Loucy (cell line): ENCODE data around the gene COX7A2L.
"Not testable (repeated sequence)": the region's sequence is repeated elsewhere in the genome, so short reads cannot be mapped to it uniquely, and the experiment has no call there.

Source experiments
- H2AFZ ChIP-seq: fragments of 200-600 bp; sonication (generic); 2 replicates; pipeline ENCODE4 v1.6.0; 2016; ENCODE audit warnings: antibody characterized with exemption, mild to moderate bottlenecking, low read length, moderate library complexity
- H3F3A ChIP-seq: fragments of 200-600 bp; 2 replicates; pipeline ENCODE4 v1.6.0; 2016; ENCODE audit warnings: antibody characterized with exemption, low read depth, mild to moderate bottlenecking
- H3K27me3 ChIP-seq: fragments of 200-600 bp; sonication (generic); 2 replicates; pipeline ENCODE4 v1.6.1; 2014; ENCODE audit warnings: low read length, mild to moderate bottlenecking; ENCODE audit not compliant: insufficient read depth, poor library complexity, severe bottlenecking
- H3K36me3 ChIP-seq: fragments of 200-600 bp; sonication (generic); 2 replicates; pipeline ENCODE4 v1.6.1; 2016; ENCODE audit warnings: low read length; ENCODE audit not compliant: insufficient read depth
- H3K4me1 ChIP-seq: fragments of 200-600 bp; sonication (generic); 2 replicates; pipeline ENCODE4 v1.5.1; 2014; ENCODE audit warnings: low read length, mild to moderate bottlenecking; ENCODE audit not compliant: insufficient read depth, poor library complexity, severe bottlenecking
- H3K4me2 ChIP-seq: fragments of 200-600 bp; sonication (generic); 2 replicates; pipeline ENCODE4 v1.6.0; 2014; ENCODE audit warnings: antibody characterized with exemption, low read length, low read depth, mild to moderate bottlenecking; ENCODE audit not compliant: poor library complexity, severe bottlenecking
- H3K4me3 ChIP-seq: fragments of 200-600 bp; sonication (generic); 2 replicates; pipeline ENCODE4 v1.5.1; 2014; ENCODE audit warnings: low read length, mild to moderate bottlenecking, mixed read lengths; ENCODE audit not compliant: poor library complexity, severe bottlenecking
- H3K79me2 ChIP-seq: fragments of 200-600 bp; sonication (generic); 2 replicates; pipeline ENCODE4 v1.6.1; 2014; ENCODE audit warnings: low read length; ENCODE audit not compliant: insufficient read depth
- H3K9ac ChIP-seq: fragments of 200-600 bp; sonication (generic); 2 replicates; pipeline ENCODE4 v1.6.0; 2014; ENCODE audit warnings: mild to moderate bottlenecking, low read depth, low read length, moderate library complexity; ENCODE audit not compliant: poor library complexity, severe bottlenecking
- H3K9me2 ChIP-seq: fragments of 200-600 bp; sonication (generic); replicated peaks from 2 replicates; pipeline ENCODE4 v1.6.1; 2016; ENCODE audit warnings: low read depth, low read length, mixed read lengths
- H3K9me3 ChIP-seq: fragments of 200-600 bp; sonication (generic); 2 replicates; pipeline ENCODE4 v1.6.1; 2014; ENCODE audit warnings: mild to moderate bottlenecking, antibody characterized with exemption, low read length, low read depth; ENCODE audit not compliant: insufficient read depth
- H4K20me1 ChIP-seq: fragments of 200-600 bp; sonication (generic); 2 replicates; pipeline ENCODE4 v1.6.0; 2014; ENCODE audit warnings: antibody characterized with exemption, low read length, mild to moderate bottlenecking; ENCODE audit not compliant: insufficient read depth, poor library complexity, severe bottlenecking
- EZH2phosphoT487 ChIP-seq: fragments of 200-600 bp; IDR thresholded peaks from 2 replicates; pipeline ENCODE4 v1.6.1; 2018; ENCODE audit warnings: antibody characterized with exemption, mild to moderate bottlenecking, moderate library complexity, borderline replicate concordance
- TF ChIP-seq, protein P1 (sequence below): fragments of 200-600 bp; sonication (generic); conservative IDR thresholded peaks from 2 replicates; pipeline ENCODE4 v1.5.1; 2014; ENCODE audit warnings: mild to moderate bottlenecking, antibody characterized with exemption, low read length

Gene COX7A2L

DNA sequence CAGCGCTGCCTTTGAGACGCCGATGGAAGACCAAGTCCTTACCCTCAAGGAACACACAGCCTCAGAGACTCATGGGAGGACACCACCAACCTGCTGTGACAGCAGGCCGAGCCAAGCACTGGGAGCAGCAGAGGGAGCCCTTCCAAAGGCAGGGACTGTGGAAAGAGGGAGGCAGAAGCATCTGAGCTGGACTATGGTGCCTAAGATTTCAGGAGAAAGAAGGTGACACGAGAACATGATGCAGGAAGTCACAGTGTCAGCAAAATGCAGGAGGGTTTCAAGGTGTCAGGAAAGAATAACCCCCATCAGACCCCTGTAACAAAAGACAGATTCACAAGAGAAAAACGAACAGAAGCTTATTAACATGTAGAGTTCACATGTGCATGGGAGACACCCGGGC lies 24.2 kb upstream of the COX7A2L start:
- H3K27me3 ChIP-seq, result no peaks in the 10 kb centered on the region
- no peaks in the 10 kb centered on the region for H3K4me1 ChIP-seq
- no peaks in the 10 kb centered on the region for H3K79me2 ChIP-seq
- H3K9me3 ChIP-seq, result no peaks in the 10 kb centered on the region
- H2AFZ ChIP-seq, result 0 out of 2 replicates have a peak overlapping the region, but pooled peaks have one; percentile 29
- H3K36me3 ChIP-seq, result no peaks in the 10 kb centered on the region
- no peak overlapping the region for H3K4me2 ChIP-seq
- no peak overlapping the region for H3K4me3 ChIP-seq
- H3K9ac ChIP-seq, result no peak overlapping the region
- H3F3A ChIP-seq, result no peaks in the 10 kb centered on the region
- H3K9me2 ChIP-seq, result no peaks in the 10 kb centered on the region
- H4K20me1 ChIP-seq, result no peaks in the 10 kb centered on the region
- TF ChIP-seq, protein P1, sequence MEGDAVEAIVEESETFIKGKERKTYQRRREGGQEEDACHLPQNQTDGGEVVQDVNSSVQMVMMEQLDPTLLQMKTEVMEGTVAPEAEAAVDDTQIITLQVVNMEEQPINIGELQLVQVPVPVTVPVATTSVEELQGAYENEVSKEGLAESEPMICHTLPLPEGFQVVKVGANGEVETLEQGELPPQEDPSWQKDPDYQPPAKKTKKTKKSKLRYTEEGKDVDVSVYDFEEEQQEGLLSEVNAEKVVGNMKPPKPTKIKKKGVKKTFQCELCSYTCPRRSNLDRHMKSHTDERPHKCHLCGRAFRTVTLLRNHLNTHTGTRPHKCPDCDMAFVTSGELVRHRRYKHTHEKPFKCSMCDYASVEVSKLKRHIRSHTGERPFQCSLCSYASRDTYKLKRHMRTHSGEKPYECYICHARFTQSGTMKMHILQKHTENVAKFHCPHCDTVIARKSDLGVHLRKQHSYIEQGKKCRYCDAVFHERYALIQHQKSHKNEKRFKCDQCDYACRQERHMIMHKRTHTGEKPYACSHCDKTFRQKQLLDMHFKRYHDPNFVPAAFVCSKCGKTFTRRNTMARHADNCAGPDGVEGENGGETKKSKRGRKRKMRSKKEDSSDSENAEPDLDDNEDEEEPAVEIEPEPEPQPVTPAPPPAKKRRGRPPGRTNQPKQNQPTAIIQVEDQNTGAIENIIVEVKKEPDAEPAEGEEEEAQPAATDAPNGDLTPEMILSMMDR, result no peak
- no peak for TF ChIP-seq EZH2phosphoT487

DNA sequence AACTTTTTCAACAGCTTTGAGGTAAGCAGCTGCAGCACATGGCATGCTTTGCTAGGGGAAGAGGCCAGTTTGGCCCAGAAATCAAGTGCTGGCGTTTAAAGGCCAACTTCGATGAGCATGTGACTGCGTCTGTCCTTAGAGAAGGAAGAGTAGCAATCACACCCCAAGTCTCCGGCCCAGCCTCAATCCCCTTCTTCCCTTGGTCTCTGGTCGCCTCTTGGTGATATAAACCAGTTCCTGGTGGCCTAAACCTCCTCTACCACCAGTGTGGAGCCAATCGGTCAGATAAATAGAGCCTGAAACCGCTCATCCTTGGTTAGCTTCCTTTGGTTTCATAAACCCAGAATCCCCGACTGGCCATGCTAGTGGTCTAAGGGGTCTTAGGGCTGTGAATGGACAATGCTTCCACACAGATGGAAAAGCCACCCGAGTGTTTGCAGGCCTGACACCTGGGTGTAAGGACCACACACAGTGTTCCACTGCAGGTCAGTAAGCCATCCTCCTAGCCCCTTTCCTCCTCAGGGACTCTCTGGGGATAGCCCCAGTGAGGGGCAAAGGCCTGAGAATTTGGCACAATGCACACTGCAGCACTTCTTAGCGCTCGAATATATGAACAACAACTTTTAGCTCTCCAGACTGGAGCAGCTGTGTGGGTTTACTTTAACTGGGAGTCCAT lies 23.0 kb upstream of the COX7A2L start:
- Histone ChIP-seq H3K27me3 (no peaks in the 10 kb centered on the region), H3K9me2 (no peaks in the 10 kb centered on the region), H3K4me3 (no peak overlapping the region), H3K4me1 (no peaks in the 10 kb centered on the region), H2AFZ (no peak overlapping the region), H3F3A (no peaks in the 10 kb centered on the region), H4K20me1 (no peaks in the 10 kb centered on the region), H3K79me2 (no peaks in the 10 kb centered on the region), H3K9ac (no peak overlapping the region), H3K4me2 (no peak overlapping the region), H3K36me3 (no peaks in the 10 kb centered on the region), H3K9me3 (no peaks in the 10 kb centered on the region)
- TF ChIP-seq, protein P1, result no peak
- TF ChIP-seq EZH2phosphoT487, result no peak

DNA sequence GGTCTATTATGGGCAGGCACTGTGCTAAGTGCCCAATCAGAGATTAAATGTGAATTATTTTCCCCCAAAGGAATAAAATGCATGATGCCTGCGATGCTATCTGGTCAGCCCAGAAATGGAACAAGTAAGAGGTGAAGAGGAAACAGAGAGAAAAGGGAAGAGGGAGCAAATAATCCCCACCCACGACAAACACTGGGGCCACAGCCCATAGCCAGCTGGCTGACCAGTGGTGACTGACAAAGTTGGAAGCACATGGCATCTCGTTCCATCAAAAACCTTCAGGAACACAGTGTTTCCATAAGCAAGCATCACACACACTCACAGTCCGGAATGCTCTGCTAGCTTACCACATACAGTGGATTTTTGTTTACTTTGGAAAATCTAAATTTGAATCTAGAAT lies 21.1 kb upstream of the COX7A2L start:
- H3K9me2 ChIP-seq, result no peaks in the 10 kb centered on the region
- H3K79me2 ChIP-seq, result no peaks in the 10 kb centered on the region
- H3K36me3 ChIP-seq, result no peaks in the 10 kb centered on the region
- TF ChIP-seq, protein P1, result no peak
- no peak for TF ChIP-seq EZH2phosphoT487
- no peak overlapping the region for H3K4me3 ChIP-seq
- no peak overlapping the region for H2AFZ ChIP-seq
- no peaks in the 10 kb centered on the region for H3K9me3 ChIP-seq
- H3F3A ChIP-seq, result no peaks in the 10 kb centered on the region
- H3K4me2 ChIP-seq, result no peak overlapping the region
- no peaks in the 10 kb centered on the region for H4K20me1 ChIP-seq
- no peaks in the 10 kb centered on the region for H3K27me3 ChIP-seq
- H3K4me1 ChIP-seq, result no peaks in the 10 kb centered on the region
- no peak overlapping the region for H3K9ac ChIP-seq

DNA sequence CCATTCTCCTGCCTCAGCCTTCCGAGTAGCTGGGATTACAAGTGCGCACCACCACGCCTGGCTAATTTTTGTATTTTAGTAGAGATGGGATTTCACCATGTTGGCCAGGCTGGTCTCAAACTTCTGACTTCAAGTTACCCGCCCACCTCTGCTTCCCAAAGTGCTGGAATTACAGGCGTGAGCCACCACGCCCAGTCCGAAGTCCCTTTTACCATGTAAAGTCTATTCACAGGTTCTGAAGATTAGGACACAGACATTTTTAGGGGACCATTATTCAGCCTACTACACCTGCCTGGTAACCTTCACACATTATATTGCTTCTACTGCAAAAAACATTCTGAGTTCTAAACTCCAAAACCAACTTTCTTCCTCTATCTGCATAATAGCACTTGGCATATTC lies 19.0 kb upstream of the COX7A2L start:
- H3K4me2 ChIP-seq, H2AFZ ChIP-seq: not testable (repeated sequence)

More for the DNA sequence above, 19.0 kb upstream of the COX7A2L start:
- H3K9me3 ChIP-seq, H4K20me1 ChIP-seq, H3K4me3 ChIP-seq, H3K36me3 ChIP-seq, H3K9me2 ChIP-seq, H3K9ac ChIP-seq, H3K27me3 ChIP-seq, H3F3A ChIP-seq, H3K79me2 ChIP-seq: not testable (repeated sequence)
- peaks cover 10% of the 10 kb centered on the region for H3K4me1 ChIP-seq
